Prostate gland (tissue), 2 donors: ENCODE results near the gene MPHOSPH6. TPM values are rescaled to one million over a fixed set of nuclear protein-coding genes. Genes with fewer than 3 reads are reported as not detected.

ENCODE experiments used
- DNase-seq: peaks from one replicate; pipeline ENCODE4 v3.0.0-alpha.2; 2019; ENCODE audit warnings: low spot score
- H3K27ac ChIP-seq, 2 donors: fragments of 200-600 bp; sonication (generic); 2 replicates each; pipeline ENCODE4 v1.5.1; 2017 to 2019
- H3K27me3 ChIP-seq: fragments of 200-600 bp; sonication (generic); replicated peaks from 2 replicates; pipeline ENCODE4 v1.5.1; 2019; ENCODE audit not compliant: insufficient read depth
- H3K36me3 ChIP-seq, 2 donors: fragments of 200-600 bp; sonication (generic); 1 replicate in 1 of 2; 2 replicates in 1 of 2; pipeline versions ENCODE4 v1.5.1 to v1.8.1; 2017 to 2019
- H3K4me1 ChIP-seq: fragments of 200-600 bp; sonication (generic); replicated peaks from 2 replicates; pipeline ENCODE4 v1.5.1; 2019
- H3K4me3 ChIP-seq, 2 donors: fragments of 200-600 bp; sonication (generic); 2 replicates each; pipeline ENCODE4 v1.5.1; 2017 to 2019
- H3K9me3 ChIP-seq: fragments of 200-600 bp; sonication (generic); 2 replicates; pipeline ENCODE4 v1.5.1; 2017
- CTCF ChIP-seq, 4 experiments: fragments of 200-600 bp in 2 of 4; fragments of 450-650 bp in 2 of 4; sonication (generic) in 2 of 4; IDR thresholded peaks; 1 replicate in 3 of 4; 2 replicates in 1 of 4; pipeline ENCODE4 v1.5.1; 2016 to 2019; ENCODE audit warnings: antibody characterized with exemption in 4 of 4, mild to moderate bottlenecking in 2 of 4, moderate library complexity in 2 of 4
- WGBS: methylation state at CpG from one replicate; pipeline ENCODE4 v1.1.5; 2018; 5-methylcytosine and 5-hydroxymethylcytosine counted together
- intact Hi-C: fragments of 100-400 bp; cut with DNase I; formaldehyde crosslinking; loops from one replicate; pipeline ENCODE4 v1.14.2; 2022
- small RNA-seq, 2 donors: library from RNA; depleted of rRNA; stranded (forward); fragments of <200 nt; gene quantifications; one replicate each; pipeline ENCODE3, GENCODE V24; 2016
- total RNA-seq, 2 donors: library from RNA; depleted of rRNA; stranded (reverse); fragments of >200 nt; gene quantifications; one replicate each; pipeline ENCODE4 v1.1.0, GENCODE V29; 2016

The MPHOSPH6 gene
- total RNA-seq, 2 donors from 2014 or later: 23.7 to 23.8 TPM

- Histone ChIP-seq H3K4me1 (no peaks in the 10 kb centered on the region), H3K4me3 (no peak overlapping the region), H3K27me3 (no peaks in the 10 kb centered on the region), H3K36me3 (no peaks in the 10 kb centered on the region), H3K9me3 (no peaks in the 10 kb centered on the region), H3K27ac (no peak overlapping the region)
- no peak for DNase-seq
- 97% methylated on average over 8 of the region's 8 CpGs for WGBS
- intact Hi-C loops: no loop called here
- no peak for TF ChIP-seq CTCF (IDR thresholded peaks at IDR 0.05)
Observed at GRCh38 chr16:82105107-82105506, 64.9 kb downstream of the MPHOSPH6 start.

Small RNA genes within 50 kb of the gene (small RNA-seq; reads per million reads assigned to genes)
- gene RN7SKP190: 0 reads per million in 2 donors

Other genes with a start within 250 kb of the MPHOSPH6 start
- 1 to 10 TPM; 5.5 to 7.2 TPM for gene SDR42E1, start 158.8 kb downstream of the MPHOSPH6 start, total RNA-seq
- 1 to 10 TPM in 1 of 2 donors, under 1 TPM in 1; 0.80 to 1.0 TPM for gene HSD17B2, start 135.0 kb downstream of the MPHOSPH6 start, total RNA-seq